RWPE1 (cell line): ENCODE results near the gene DAGLA.

Source experiments
- CTCF ChIA-PET: fragments of 350-600 bp; sonication (Branson Sonifier 250); formaldehyde crosslinking; extraction: SDS; loops from one replicate; lab custom pipeline; 2021; lab: Yijun Ruan, JAX
- POLR2A ChIA-PET: fragments of 400-600 bp; formaldehyde crosslinking; extraction: SDS; loops from one replicate; lab custom pipeline; 2020; ENCODE audit warnings: antibody characterized with exemption; ENCODE audit not compliant: low non-redundant PET; lab: Yijun Ruan, JAX
- DNase-seq: peaks from one replicate; pipeline ENCODE4 v3.0.0; 2012; ENCODE audit warnings: low spot score
- H3K27ac ChIP-seq: fragments of 450-650 bp; 2 replicates; pipeline ENCODE4 v1.5.1; 2017
- TF ChIP-seq, protein P1 (sequence below): fragments of 450-650 bp; conservative IDR thresholded peaks from 2 replicates; pipeline ENCODE4 v1.5.1; 2017; ENCODE audit warnings: low read depth, mild to moderate bottlenecking

Gene DAGLA

DNA sequence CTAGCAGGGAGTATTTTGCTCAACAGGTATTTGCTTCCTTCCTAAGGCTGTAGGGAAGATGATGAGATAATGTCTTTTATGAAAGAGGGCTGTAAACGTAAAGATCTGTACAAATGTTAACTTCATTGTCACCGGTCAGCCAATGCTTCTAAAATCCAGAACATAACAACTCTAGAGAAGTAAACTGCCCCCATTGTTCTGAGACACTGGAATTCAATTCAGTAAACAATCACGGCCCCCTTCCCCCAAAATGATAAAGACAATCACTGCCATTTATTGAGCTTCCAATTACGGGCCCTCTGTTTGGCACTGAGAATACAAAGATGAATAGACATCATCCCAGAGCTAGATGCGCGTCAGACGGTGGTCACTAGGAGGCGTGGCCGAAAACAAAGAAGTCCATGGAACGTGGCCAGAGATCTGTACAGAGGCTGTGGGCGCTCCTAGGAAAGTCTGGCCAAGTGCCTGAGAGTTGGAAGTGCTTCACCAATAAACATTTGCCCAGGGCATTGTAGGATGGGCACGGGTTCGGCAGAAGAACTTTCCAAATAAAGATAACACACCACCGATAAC is 111.6 kb downstream of the DAGLA start:
- peak; percentile 71 for DNase-seq
- CTCF ChIA-PET: interaction anchor here (0.6 to 0.7 kb wide), 2 partner anchors 258 to 290 kb away, joined by 3 to 6 read pairs; no protein-coding TSS in a partner anchor
- peak overlapping the region; percentile 89 for H3K27ac ChIP-seq
- TF ChIP-seq, protein P1, sequence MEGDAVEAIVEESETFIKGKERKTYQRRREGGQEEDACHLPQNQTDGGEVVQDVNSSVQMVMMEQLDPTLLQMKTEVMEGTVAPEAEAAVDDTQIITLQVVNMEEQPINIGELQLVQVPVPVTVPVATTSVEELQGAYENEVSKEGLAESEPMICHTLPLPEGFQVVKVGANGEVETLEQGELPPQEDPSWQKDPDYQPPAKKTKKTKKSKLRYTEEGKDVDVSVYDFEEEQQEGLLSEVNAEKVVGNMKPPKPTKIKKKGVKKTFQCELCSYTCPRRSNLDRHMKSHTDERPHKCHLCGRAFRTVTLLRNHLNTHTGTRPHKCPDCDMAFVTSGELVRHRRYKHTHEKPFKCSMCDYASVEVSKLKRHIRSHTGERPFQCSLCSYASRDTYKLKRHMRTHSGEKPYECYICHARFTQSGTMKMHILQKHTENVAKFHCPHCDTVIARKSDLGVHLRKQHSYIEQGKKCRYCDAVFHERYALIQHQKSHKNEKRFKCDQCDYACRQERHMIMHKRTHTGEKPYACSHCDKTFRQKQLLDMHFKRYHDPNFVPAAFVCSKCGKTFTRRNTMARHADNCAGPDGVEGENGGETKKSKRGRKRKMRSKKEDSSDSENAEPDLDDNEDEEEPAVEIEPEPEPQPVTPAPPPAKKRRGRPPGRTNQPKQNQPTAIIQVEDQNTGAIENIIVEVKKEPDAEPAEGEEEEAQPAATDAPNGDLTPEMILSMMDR: no peak
- POLR2A ChIA-PET: interaction anchor here (1.1 kb wide), 1 partner anchor 24 kb away, joined by 4 read pairs; no protein-coding TSS in a partner anchor

DNA sequence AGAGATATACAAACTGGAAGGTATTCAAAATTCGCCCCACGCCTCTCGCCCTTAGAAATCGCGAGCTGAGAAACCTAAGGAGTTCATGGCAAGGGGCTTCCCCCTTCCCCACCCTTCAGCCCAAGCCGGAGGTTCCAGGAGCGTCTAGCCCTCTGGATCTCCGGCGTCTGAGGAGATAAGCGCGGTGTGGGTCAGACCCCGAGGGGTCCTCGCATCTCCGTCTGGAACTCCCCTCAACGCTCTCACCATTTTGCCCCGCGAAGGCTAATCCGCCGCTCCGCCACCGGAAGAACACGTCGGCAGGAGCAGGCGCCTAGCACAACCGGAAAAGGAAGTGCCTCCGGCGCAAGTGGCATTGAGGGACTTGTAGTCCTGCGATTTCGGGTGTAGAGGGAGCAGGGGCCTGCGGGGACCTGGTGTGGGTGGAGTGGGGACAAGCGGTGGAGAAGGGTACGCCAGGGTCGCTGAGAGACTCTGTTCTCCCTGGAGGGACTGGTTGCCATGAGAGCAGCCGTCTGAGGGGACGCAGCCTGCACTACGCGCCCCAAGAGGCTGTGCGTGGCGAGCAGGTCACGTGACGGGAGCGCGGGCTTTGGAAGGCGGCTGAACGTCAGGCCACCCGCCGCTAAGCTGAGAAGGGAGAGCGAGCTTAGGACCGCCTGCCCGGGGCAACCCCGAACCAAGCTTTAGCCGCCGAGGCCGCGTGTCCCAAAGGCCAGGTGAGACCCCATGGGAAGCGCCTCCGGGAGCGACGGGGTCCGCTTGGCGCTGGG is 112.3 kb downstream of the DAGLA start, which contains the start of the genes FEN1 and TMEM258:
TSS of gene FEN1 (plus strand) at position 602 of the 773 bp plus-strand sequence. CDS start 2,451 bp downstream, outside the sequence.
TSS of gene TMEM258 (minus strand) at position 290 of the 773 bp plus-strand sequence. CDS start at position 249, 41 bp downstream.
- H3K27ac ChIP-seq: peak within 1 kb of the TSS; percentile 89
- ChIA-PET CTCF (interaction anchor here (0.6 to 1.8 kb wide), 5 partner anchors 13 to 315 kb away, joined by 3 to 6 read pairs (median 4); no protein-coding TSS in a partner anchor), POLR2A (interaction anchor here (0.6 to 1.1 kb wide), 2 partner anchors 23 to 302 kb away, joined by 3 to 4 read pairs; no protein-coding TSS in a partner anchor)
- TF ChIP-seq, protein P1: no peak
- peak; percentile 89 for DNase-seq

DNA sequence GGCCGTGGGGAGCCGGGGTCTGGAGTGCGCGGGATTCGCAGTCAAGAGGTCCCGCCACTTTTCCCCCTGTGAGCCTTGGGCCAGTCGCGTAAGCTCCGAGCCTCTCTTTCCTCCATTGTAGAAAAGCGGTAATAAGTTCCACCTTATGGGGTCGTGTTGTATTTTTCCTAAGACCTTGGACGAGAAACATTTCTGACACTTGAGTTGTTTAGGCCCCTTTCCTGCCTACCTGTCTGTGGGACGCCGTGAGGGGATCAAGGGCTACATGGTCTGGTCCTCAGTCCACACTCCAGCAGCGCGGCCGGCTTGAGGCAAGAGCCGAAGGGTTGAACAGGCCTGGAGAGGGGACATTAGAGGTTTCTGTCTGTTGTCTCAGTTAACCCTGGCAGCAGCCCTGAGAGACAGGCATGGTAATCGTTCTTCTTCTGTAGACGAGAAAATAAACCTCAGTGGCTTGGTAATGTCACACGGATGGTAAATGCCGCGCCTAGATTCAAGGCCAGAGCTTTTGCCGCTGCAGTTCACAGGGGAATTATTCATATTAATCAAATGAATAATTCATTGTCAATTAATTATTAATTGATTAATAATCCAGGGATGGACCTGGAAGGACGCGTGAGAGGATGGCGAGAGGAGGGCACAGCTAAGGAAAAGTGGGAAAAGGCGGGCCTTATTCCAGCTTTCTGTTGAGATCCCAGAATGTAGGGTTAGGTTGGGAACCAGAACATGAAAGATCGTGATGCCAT is 113.1 kb downstream of the DAGLA start:
- DNase-seq: no peak
- CTCF ChIA-PET: interaction anchor here (0.7 to 1.8 kb wide), 3 partner anchors 12 to 315 kb away, joined by 3 to 5 read pairs (median 4); no protein-coding TSS in a partner anchor
- TF ChIP-seq, protein P1: no peak
- POLR2A ChIA-PET: interaction anchor here (0.6 kb wide), 1 partner anchor 301 kb away, joined by 3 read pairs; no protein-coding TSS in a partner anchor
- H3K27ac ChIP-seq: peak overlapping the region; percentile 89

DNA sequence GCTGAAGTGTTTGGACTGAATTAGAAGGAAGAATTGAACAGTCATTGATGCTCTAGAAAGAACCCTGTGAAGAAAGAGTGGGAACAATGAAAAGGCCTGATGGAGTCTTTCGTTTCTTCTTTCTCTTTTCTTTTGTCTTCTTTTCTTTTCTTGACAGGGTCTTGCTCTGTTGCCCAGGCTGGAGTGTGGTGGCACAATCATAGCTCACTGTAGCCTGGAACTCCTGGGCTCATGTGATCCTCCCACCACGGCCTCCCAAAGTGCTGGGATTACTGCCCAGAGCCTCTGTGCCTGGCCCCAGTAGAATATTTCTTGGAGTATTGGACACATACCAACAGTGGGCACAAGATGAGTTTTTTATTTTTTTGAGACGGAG is 113.6 kb downstream of the DAGLA start:
- CTCF ChIA-PET: interaction anchor here (1.4 to 1.8 kb wide), 2 partner anchors 77 to 314 kb away, joined by 4 to 5 read pairs; no protein-coding TSS in a partner anchor
- peak overlapping the region; percentile 29; the same call in 1 of the 2 replicates for H3K27ac ChIP-seq

DNA sequence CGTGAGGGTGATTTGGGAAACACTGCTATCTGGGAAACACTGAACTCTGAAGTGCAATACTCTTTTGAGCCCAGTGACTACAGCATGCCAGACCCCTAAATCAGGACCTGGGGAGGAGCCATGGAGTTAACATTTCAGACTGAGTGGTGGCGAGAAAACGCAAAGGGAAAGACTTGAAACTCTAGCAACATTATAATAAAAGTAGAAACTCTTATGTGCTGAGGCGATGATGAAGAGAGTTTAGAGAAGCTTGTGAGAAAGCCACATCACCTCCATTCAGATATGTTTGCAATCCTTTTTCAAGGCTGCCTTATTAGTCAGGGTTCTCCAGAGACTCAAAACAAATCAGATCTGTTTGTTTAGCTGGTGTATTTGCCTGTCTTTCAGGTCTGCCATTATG is 114.4 kb downstream of the DAGLA start:
- TF ChIP-seq, protein P1: no peak
- CTCF ChIA-PET: no interaction called here
- POLR2A ChIA-PET: no interaction called here
- H3K27ac ChIP-seq: no peak overlapping the region
- DNase-seq: no peak

More for the DNA sequence above, 113.6 kb downstream of the DAGLA start:
- POLR2A ChIA-PET: no interaction called here
- TF ChIP-seq, protein P1: no peak
- no peak for DNase-seq

DNA sequence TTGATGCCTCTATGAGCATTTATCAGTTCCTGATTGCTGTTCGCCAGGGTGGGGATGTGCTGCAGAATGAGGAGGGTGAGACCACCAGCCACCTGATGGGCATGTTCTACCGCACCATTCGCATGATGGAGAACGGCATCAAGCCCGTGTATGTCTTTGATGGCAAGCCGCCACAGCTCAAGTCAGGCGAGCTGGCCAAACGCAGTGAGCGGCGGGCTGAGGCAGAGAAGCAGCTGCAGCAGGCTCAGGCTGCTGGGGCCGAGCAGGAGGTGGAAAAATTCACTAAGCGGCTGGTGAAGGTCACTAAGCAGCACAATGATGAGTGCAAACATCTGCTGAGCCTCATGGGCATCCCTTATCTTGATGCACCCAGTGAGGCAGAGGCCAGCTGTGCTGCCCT is 115.3 kb downstream of the DAGLA start:
- ChIA-PET CTCF (interaction anchor here (3.0 kb wide), 1 partner anchor 152 kb away, joined by 17 read pairs; no protein-coding TSS in a partner anchor), POLR2A (no interaction called here)
- peak overlapping the region; percentile 29 for H3K27ac ChIP-seq

More for the DNA sequence above, 115.3 kb downstream of the DAGLA start:
- no peak for DNase-seq
- TF ChIP-seq, protein P1: no peak
